Testis (tissue), 3 donors: Measurements from ENCODE around the gene TADA2A. TPM values are rescaled to one million over a fixed set of nuclear protein-coding genes. Genes with fewer than 3 reads are reported as not detected.
"Not testable (repeated sequence)": the region's sequence is repeated elsewhere in the genome, so short reads cannot be mapped to it uniquely, and the experiment has no call there.

Experiments
- DNase-seq: peaks from one replicate; pipeline ENCODE4 v3.0.0-alpha.2; 2019
- H3K27ac ChIP-seq, 2 donors: fragments of 200-600 bp; sonication (generic); one replicate each; pipeline ENCODE4 v1.5.1; 2019
- H3K27me3 ChIP-seq: fragments of 200-600 bp; sonication (generic); one replicate; pipeline ENCODE4 v1.5.1; 2019
- H3K36me3 ChIP-seq: fragments of 200-600 bp; sonication (generic); one replicate; pipeline ENCODE4 v1.5.1; 2017; ENCODE audit warnings: low read depth; ENCODE audit errors: missing control alignments
- H3K4me1 ChIP-seq: fragments of 200-600 bp; sonication (generic); one replicate; pipeline ENCODE4 v1.5.1; 2019
- H3K4me3 ChIP-seq, 2 donors: fragments of 200-600 bp; sonication (generic); one replicate each; pipeline ENCODE4 v1.5.1; 2017 to 2019
- H3K9me3 ChIP-seq: fragments of 200-600 bp; sonication (generic); one replicate; pipeline ENCODE4 v1.5.1; 2017
- POLR2A ChIP-seq: fragments of 450-650 bp; IDR thresholded peaks from one replicate; pipeline ENCODE4 v1.6.1; 2017; ENCODE audit warnings: antibody characterized with exemption, mild to moderate bottlenecking, moderate library complexity
- WGBS, 2 donors: methylation state at CpG; one replicate each; pipeline ENCODE4 v1.1.5; 2018; 5-methylcytosine and 5-hydroxymethylcytosine counted together
- intact Hi-C: fragments of 100-400 bp; cut with DNase I; formaldehyde crosslinking; loops from one replicate; pipeline ENCODE4 v1.15.1; 2023; ENCODE audit warnings: low total_unique reads
- polyA plus RNA-seq: library from polyadenylated mRNA; stranded (reverse); fragments of 350-450 nt; fragmentation: Illumina TruSeq; extraction: RNeasy Lipid Tissue Mini Kit (QIAGEN cat#74804); gene quantifications from one replicate; pipeline ENCODE4 v1.2.3, GENCODE V29; 2014; ENCODE audit warnings: low read depth, low replicate concordance; ENCODE audit not compliant: insufficient read depth
- total RNA-seq, 2 donors: library from RNA; depleted of rRNA; stranded (reverse); fragments of >200 nt; gene quantifications; one replicate each; pipeline ENCODE4 v1.2.3, GENCODE V29; 2016
- TF ChIP-seq, protein P1 (sequence below), 3 experiments: fragments of 450-650 bp in 2 of 3; fragments of 200-600 bp in 1 of 3; sonication (generic) in 1 of 3; IDR thresholded peaks; one replicate each; pipeline ENCODE4 v1.5.1; 2016 to 2019; ENCODE audit warnings: antibody characterized with exemption in 3 of 3, mild to moderate bottlenecking in 2 of 3, moderate library complexity in 1 of 3

The TADA2A gene
- total and polyA plus RNA-seq, 3 donors from 2014 or later, result 33.5 to 62.8 (median 44.0) TPM

DNA sequence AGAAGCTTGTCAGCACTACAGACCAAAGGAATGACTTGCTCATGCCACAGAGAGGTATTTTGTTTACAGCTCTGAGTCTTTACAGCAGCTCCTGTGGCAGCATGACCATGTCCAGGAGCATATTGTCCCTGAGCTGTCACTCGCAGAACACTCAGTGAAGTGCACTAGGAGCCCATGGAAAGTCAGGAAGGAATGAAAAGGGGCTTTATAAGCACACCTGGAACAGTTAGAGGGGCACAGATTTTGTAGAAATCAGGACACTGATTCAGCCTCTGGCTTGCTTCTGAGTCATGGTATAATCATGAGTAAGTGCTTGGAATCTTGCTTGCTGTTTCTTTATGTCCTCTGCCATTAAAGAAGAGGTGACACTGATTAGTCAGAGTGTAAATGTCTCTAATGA is 41.0 kb downstream of the TADA2A start:
- H3K36me3 ChIP-seq, result no peaks in the 10 kb centered on the region
- no peaks in the 10 kb centered on the region for H3K27me3 ChIP-seq
- no peak for DNase-seq
- 90 to 92% methylated on average over 1 of the region's 1 CpG for WGBS, 2 donors
- peaks cover 10% of the 10 kb centered on the region for H3K4me1 ChIP-seq
- no peak for TF ChIP-seq POLR2A
- TF ChIP-seq, protein P1, sequence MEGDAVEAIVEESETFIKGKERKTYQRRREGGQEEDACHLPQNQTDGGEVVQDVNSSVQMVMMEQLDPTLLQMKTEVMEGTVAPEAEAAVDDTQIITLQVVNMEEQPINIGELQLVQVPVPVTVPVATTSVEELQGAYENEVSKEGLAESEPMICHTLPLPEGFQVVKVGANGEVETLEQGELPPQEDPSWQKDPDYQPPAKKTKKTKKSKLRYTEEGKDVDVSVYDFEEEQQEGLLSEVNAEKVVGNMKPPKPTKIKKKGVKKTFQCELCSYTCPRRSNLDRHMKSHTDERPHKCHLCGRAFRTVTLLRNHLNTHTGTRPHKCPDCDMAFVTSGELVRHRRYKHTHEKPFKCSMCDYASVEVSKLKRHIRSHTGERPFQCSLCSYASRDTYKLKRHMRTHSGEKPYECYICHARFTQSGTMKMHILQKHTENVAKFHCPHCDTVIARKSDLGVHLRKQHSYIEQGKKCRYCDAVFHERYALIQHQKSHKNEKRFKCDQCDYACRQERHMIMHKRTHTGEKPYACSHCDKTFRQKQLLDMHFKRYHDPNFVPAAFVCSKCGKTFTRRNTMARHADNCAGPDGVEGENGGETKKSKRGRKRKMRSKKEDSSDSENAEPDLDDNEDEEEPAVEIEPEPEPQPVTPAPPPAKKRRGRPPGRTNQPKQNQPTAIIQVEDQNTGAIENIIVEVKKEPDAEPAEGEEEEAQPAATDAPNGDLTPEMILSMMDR (IDR thresholded peaks at IDR 0.05), result no peak
- H3K27ac ChIP-seq, result no peak overlapping the region
- no peak overlapping the region for H3K4me3 ChIP-seq
- H3K9me3 ChIP-seq, result no peaks in the 10 kb centered on the region
- intact Hi-C loops, result no loop called here

DNA sequence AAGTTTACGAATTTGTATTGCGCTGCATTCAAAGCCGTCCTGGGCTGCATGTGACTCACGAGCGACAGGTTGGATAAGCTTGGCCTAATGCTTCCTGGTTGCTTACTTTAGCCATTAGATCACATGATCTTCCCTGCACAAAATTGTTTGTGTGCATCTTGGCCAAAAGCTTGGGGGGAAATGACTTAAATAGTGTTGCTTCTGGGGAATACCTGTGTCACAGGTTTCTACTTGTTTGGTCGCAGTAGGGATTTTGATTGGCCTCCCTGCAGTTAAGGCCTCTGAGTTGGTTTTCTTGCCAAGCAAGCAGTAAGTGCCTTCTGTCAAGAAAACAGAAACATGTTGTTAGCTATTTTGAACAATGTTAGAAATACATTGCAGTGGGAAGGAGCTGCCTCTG is 43.4 kb downstream of the TADA2A start:
- peak overlapping the region in 1 of 2 donors; percentile 64 for H3K27ac ChIP-seq
- intact Hi-C loops, result no loop called here
- no peaks in the 10 kb centered on the region for H3K36me3 ChIP-seq

GRCh38 chr17:37457801-37458200 is 51.1 kb downstream of the TADA2A start:
- H3K27me3 ChIP-seq, H3K36me3 ChIP-seq, DNase-seq, intact Hi-C loops, H3K27ac ChIP-seq, H3K9me3 ChIP-seq, H3K4me3 ChIP-seq, H3K4me1 ChIP-seq: not testable (repeated sequence)
- 87 to 88% methylated on average over 3 of the region's 3 CpGs for WGBS, 2 donors

More for the DNA sequence above, 43.4 kb downstream of the TADA2A start:
- Histone ChIP-seq H3K27me3 (no peaks in the 10 kb centered on the region), H3K9me3 (no peaks in the 10 kb centered on the region), H3K4me1 (peaks cover 10% of the 10 kb centered on the region), H3K4me3 (no peak overlapping the region)
- TF ChIP-seq POLR2A, result no peak
- TF ChIP-seq, protein P1 (IDR thresholded peaks at IDR 0.05), result no peak
- DNase-seq, result no peak
- 77 to 84% methylated on average over 6 of the region's 6 CpGs for WGBS, 2 donors

- WGBS, 2 donors, result 83 to 87% methylated on average over 3 of the region's 3 CpGs
- DNase-seq, result no peak
- TF ChIP-seq, protein P1 (IDR thresholded peaks at IDR 0.05), result no peak
- TF ChIP-seq POLR2A, result no peak
- H3K4me1 ChIP-seq, result no peaks in the 10 kb centered on the region
- no peaks in the 10 kb centered on the region for H3K27me3 ChIP-seq
- H3K4me3 ChIP-seq, result no peak overlapping the region
- H3K9me3 ChIP-seq, result no peaks in the 10 kb centered on the region
- H3K27ac ChIP-seq, result no peak overlapping the region
- H3K36me3 ChIP-seq, result no peaks in the 10 kb centered on the region
- intact Hi-C loops, result no loop called here
Observed at GRCh38 chr17:37458805-37459204, 52.1 kb downstream of the TADA2A start.

GRCh38 chr17:37461668-37462067 is 55.0 kb downstream of the TADA2A start:
- Histone ChIP-seq H3K36me3 (no peaks in the 10 kb centered on the region), H3K27ac (no peak overlapping the region), H3K4me3 (no peak overlapping the region), H3K9me3 (no peaks in the 10 kb centered on the region), H3K27me3 (no peaks in the 10 kb centered on the region), H3K4me1 (no peaks in the 10 kb centered on the region)
- intact Hi-C loops, result no loop called here
- DNase-seq, result no peak
- WGBS, 2 donors, result 87 to 91% methylated on average over 3 of the region's 3 CpGs
- TF ChIP-seq POLR2A, result no peak
- TF ChIP-seq, protein P1 (IDR thresholded peaks at IDR 0.05), result no peak
